Superior temporal gyrus (tissue), 1 donor: ENCODE data around the gene ADGRE1.

Source experiments
- DNase-seq: peaks from one replicate; pipeline ENCODE4 v3.0.0-alpha.2; 2016; ENCODE audit errors: extremely low spot score

The ADGRE1 gene

GRCh38 chr19:6875218-6875617 is 12.2 kb upstream of the ADGRE1 start:
- no peak for DNase-seq

DNA sequence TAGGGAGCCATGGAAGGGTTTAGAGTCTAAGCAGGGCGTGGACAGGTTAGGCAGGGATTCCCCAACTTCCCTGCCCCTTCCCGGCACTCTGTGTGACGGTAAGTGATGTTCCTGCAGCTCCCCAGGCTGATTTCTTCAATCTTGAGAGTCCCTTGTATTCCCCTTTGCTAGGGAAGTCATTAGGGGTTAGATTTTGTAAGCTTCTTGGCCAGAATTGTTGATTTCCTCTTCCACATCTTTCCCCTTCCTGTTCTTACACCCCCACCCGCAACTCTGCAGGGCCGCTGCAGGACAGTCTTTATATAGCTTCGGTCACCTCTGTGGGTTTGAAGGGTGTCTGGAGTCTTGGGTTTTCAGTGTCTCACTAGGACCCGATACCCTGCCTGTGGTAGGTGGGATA is 10.6 kb upstream of the ADGRE1 start:
- DNase-seq, result no peak

DNA sequence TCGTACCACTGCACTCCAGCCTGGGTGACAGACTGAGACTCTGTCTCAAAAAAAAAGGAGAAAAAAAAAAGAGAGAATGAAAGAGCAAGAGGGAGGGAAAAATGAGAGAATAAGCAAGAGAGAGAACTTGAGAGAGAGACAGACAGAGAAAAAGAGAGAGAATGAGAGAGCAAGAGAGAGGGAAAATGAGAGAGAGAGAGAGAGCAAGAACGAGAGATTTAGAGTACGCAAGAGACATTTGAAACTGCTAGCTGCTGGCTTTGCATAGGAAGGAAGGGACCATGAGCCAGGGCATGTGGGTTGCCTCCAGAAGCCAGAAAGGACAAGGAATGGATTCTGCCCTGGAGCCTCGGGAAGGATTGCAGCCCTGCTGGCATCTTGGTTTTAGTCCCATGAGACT is 9.6 kb upstream of the ADGRE1 start:
- no peak for DNase-seq

GRCh38 chr19:6886277-6886897 is 992 bp upstream of the ADGRE1 start:
- DNase-seq, result no peak

- no peak for DNase-seq
These were observed 1.6 kb downstream of the ADGRE1 start for GRCh38 chr19:6888967-6889366.

DNA sequence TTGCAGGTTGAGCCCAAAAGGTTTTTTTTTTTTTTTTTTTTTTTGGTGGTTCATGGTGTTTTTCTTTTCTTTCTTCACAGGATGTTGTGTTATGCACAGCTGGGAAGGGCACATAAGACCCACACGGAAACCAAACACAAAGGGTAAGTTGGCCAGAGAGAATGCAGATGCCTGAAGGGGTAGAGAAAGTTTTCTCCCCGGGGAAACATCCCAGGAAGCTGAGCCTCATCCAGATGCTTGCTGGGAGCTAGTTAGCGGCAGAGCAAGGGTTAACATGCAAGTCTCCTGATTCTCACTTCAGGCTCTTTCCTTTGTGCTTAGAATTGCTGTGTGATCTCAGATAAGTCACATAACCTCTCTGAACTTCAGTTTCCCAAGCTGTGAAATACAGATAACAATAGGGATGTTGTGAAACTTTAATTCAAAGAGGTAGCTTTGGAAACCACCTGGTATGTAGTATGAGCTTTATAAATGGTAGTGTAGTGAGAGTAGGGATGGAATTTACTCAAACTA is 3.1 kb downstream of the ADGRE1 start:
- no peak for DNase-seq

DNA sequence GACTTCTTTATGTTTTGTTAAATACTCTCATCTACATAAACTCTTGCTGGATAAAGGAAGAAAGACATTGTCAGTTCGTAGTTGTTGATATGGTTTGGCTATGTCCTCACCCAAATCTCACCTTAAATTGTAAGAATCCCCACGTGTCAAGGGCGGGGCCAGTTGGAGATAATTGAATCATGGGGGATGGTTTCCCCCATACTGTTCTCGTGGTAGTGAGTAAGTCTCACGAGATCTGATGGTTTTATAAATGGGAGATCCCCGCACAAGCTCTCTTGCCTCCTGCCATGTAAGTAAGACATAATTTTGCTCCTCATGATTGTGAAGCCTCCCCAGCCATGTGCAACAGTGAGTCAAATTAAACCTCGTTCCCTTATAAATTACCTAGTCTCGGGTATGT is 3.6 kb downstream of the ADGRE1 start:
- DNase-seq, result no peak

- peak; percentile 6 for DNase-seq
These were observed 4.5 kb downstream of the ADGRE1 start for GRCh38 chr19:6891761-6892385.

GRCh38 chr19:6894313-6894712 is 6.9 kb downstream of the ADGRE1 start:
- DNase-seq, result no peak

GRCh38 chr19:6903446-6903845 is 16.1 kb downstream of the ADGRE1 start:
- DNase-seq, result no peak

- DNase-seq, result no peak
These were observed 19.2 kb downstream of the ADGRE1 start for GRCh38 chr19:6906559-6907060.

- no peak for DNase-seq
These were observed 24.1 kb downstream of the ADGRE1 start for GRCh38 chr19:6911523-6911922.

- no peak for DNase-seq
These were observed 26.9 kb downstream of the ADGRE1 start for GRCh38 chr19:6914321-6914720.

DNA sequence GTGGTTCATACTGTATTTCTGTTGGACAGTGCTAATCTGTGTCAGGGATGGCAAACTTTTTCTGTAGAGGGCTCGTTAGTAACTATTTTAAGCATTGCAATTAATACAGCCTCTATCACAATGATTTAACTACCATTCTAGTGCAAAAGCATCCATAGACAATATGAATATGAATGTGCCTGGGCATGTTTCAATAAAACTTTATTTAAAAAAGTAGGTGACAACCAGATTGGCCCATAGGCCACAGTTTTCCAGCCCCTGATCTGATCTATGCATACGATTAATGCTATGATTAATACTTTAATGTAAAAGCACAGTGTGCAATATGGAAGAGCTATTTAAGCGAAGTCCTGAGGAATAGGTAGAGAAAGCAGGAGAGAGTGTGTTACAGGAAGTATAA is 29.6 kb downstream of the ADGRE1 start:
- no peak for DNase-seq

DNA sequence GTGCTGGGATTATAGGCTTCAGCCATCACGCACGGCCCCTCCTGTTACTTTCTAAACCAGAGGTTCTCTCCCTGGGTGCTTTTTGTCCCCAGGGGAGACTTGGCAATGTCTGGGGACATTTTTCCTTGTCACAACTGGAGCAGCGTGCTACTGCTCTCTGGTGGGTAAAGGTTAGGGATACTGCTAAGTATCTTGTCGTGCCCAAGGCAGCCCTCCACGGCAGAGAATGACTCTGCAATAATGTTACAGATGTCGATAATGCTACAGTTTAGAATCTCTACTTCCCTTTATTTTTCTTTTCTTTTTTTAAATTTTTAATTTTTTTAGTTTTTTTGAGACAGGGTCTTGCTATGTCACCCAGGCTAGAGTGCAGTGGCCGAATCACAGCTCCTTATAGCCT is 38.0 kb downstream of the ADGRE1 start:
- DNase-seq, result no peak

GRCh38 chr19:6925801-6926751 is 38.7 kb downstream of the ADGRE1 start:
- DNase-seq, result no peak

DNA sequence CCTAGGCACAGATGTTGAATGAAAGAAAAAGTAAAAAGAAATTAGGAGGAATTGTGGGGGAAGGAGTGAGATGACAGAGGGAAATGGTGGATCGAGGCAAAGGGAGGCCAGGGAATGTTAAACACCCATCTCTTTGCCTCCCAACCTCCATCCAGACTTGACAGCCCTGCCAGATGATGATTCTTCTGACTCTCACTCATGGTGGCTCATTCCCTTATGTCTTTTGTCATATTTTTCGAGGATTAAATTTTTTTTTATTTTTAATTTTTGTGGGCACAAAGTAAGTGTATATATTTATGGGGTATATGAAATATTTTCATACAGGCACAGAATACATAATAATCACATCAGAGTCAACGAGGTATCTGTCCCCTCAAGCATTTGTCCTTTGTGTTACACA is 42.8 kb downstream of the ADGRE1 start:
- no peak for DNase-seq

DNA sequence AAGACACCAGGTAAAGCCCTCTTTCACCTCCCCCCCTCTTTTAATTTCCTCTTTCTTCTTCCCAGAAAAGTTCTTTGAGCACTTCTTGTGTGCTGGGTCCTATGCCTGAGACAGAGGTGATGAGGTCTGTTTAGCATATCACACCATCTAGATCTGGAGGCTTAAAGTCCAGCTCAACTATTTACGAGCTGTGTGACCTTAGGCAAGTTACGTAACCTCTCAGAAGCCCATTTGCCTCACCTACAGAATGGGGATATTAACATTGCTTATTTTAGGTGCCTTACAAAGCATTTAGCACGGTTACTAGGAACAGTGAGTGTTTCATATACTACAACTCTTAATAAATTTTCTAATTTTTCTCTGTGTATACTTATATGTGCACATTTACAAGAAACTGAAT is 47.7 kb downstream of the ADGRE1 start:
- no peak for DNase-seq

DNA sequence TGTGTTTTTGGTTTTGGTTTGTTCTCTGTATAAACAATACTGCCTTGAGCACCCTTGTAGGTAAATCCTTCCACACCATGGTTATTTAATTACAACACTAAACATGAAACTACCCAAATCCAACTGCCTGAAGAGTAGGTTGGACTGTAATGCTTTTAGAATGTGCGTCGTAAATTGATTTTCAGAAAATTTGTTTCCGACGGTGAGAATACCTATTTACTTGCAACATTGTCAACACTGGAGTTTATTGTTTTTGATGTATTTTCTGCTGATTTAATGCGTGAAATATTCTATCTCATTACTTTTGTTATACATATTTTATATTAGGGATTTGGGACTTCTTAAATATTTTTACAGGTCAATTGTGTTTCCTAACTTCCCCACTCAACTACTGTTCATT is 48.2 kb downstream of the ADGRE1 start:
- no peak for DNase-seq

- no peak for DNase-seq
These were observed 58.4 kb downstream of the ADGRE1 start for GRCh38 chr19:6945733-6946132.

DNA sequence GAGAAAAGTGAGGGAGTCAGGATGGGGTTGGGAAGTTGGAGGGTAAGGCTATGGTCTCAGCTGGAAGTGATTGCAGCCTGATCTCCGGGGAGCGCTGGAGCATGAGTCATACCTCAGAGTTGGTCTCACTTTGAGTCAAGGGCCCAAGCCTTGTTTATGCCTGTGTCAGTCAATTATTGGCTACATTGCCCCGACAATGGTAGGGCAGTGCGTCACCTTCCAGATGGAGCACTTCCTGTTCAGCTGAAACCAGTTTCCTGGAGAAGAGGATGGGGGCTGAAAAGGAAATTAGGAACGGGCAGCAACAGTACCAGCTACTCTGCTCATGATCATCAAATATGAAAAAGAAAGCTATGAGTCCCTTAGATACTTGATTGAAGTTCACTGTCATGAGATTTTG is 60.4 kb downstream of the ADGRE1 start:
- no peak for DNase-seq

DNA sequence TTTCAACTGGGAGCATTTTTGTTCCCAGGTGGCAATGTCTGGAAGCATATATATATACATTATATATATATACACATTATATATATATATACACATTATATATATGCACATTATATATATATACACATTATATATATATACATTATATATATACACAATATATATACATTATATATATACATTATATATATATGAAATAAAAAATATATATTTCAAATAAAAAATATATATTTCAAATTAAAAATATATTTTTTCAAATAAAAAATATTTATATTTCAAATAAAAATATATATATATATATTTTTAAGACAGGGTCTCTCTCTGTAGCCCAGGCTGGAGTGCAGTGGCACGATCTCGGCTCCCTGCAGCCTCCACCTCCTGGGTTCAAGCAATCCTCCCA is 61.5 kb downstream of the ADGRE1 start:
- DNase-seq, result no peak
